Left lung (tissue), 10 donors: ENCODE data around the gene SLC41A3. TPM values are rescaled to one million over a fixed set of nuclear protein-coding genes. Genes with fewer than 3 reads are reported as not detected.
"Not testable (repeated sequence)": the region's sequence is repeated elsewhere in the genome, so short reads cannot be mapped to it uniquely, and the experiment has no call there.

ENCODE experiments used
- ATAC-seq: fragments of 200-7000 bp; cut with Tn5 transposase; one replicate; pipeline ENCODE4 v1.9.1; 2020; ENCODE audit warnings: moderate library complexity
- DNase-seq, 4 donors: peaks; one replicate each; pipeline ENCODE4 v3.0.0-alpha.2; 2013 to 2020
- H3K27ac ChIP-seq, 2 donors: fragments of 200-600 bp; sonication (generic) in 1 of 2; one replicate each; pipeline versions ENCODE4 v1.5.0 to v1.8.0; 2020 to 2021
- H3K27me3 ChIP-seq, 2 donors: fragments of 200-600 bp; sonication (generic) in 1 of 2; one replicate each; pipeline versions ENCODE4 v1.5.0 to v1.8.0; 2020 to 2021
- H3K36me3 ChIP-seq, 2 donors: fragments of 200-600 bp; sonication (generic) in 1 of 2; one replicate each; pipeline versions ENCODE4 v1.5.0 to v1.8.0; 2020 to 2021
- H3K4me1 ChIP-seq, 2 donors: fragments of 200-600 bp; one replicate each; pipeline ENCODE4 v1.8.0; 2021
- H3K4me3 ChIP-seq, 2 donors: fragments of 200-600 bp; sonication (generic) in 1 of 2; one replicate each; pipeline versions ENCODE4 v1.5.0 to v1.8.0; 2020 to 2021; ENCODE audit warnings: mild to moderate bottlenecking in 1 of 2
- H3K9me3 ChIP-seq, 2 donors: fragments of 200-600 bp; sonication (generic) in 1 of 2; one replicate each; pipeline versions ENCODE4 v1.5.0 to v1.8.0; 2020 to 2021
- CTCF ChIP-seq, 2 donors: fragments of 200-600 bp; sonication (generic) in 1 of 2; IDR thresholded peaks; one replicate each; pipeline versions ENCODE4 v1.5.0 to v1.8.0; 2021; ENCODE audit warnings: antibody characterized with exemption in 2 of 2
- intact Hi-C, 2 donors: fragments of 100-400 bp; cut with DNase I; formaldehyde crosslinking; loops; one replicate each; pipeline versions ENCODE4 v1.11.2 to v1.14.2; 2022
- polyA plus RNA-seq, 6 donors: library from polyadenylated mRNA; unstranded; fragments of 120-200 nt; gene quantifications; one replicate each; pipeline ENCODE4 v1.2.1, GENCODE V29; 2013; ENCODE audit not compliant: insufficient read length in 6 of 6
- total RNA-seq, 2 donors: library from RNA; stranded (reverse); fragmentation: NEBNext Ultra II Directional; extraction: Animal tissue kit (Norgen Biotek cat#: 25700); gene quantifications; one replicate each; pipeline ENCODE4 v1.2.1, GENCODE V29; 2021
- donor health status: DM: no; HTN: yes; CAD: no.
- donor health status: DM: no; HTN: no; CAD: no.

Gene SLC41A3
- total and polyA plus RNA-seq, 8 donors: 35.1 to 69.5 (median 59.0) TPM

- DNase-seq: no peak
- no peaks in the 10 kb centered on the region for H3K4me1 ChIP-seq
- no peak overlapping the region for H3K4me3 ChIP-seq
- H3K27me3 ChIP-seq: peaks cover 18 to 53% of the 10 kb centered on the region in 2 donors
- intact Hi-C loops: no loop called here
- H3K36me3 ChIP-seq: no peaks in the 10 kb centered on the region
- no peaks in the 10 kb centered on the region for H3K9me3 ChIP-seq
- no peak for ATAC-seq
- TF ChIP-seq CTCF (IDR thresholded peaks at IDR 0.05): no peak
- no peak overlapping the region for H3K27ac ChIP-seq
Observed at GRCh38 chr3:125967156-125967555, 116.8 kb downstream of the SLC41A3 start.

GRCh38 chr3:125965505-125965904 lies 118.4 kb downstream of the SLC41A3 start:
- Histone ChIP-seq H3K36me3 (no peaks in the 10 kb centered on the region), H3K9me3 (no peaks in the 10 kb centered on the region), H3K4me3 (no peak overlapping the region), H3K27ac (no peak overlapping the region), H3K27me3 (peaks cover 5 to 46% of the 10 kb centered on the region in 2 donors), H3K4me1 (no peaks in the 10 kb centered on the region)
- ATAC-seq: no peak
- DNase-seq: no peak
- no peak for TF ChIP-seq CTCF (IDR thresholded peaks at IDR 0.05)
- intact Hi-C loops: no loop called here

- intact Hi-C loops, ATAC-seq, H3K36me3 ChIP-seq, H3K9me3 ChIP-seq, H3K4me3 ChIP-seq, H3K4me1 ChIP-seq, DNase-seq, H3K27ac ChIP-seq: not testable (repeated sequence)
- H3K27me3 ChIP-seq: peaks cover 0 to 54% of the 10 kb centered on the region in 2 donors
Observed at GRCh38 chr3:125963834-125964233, 120.1 kb downstream of the SLC41A3 start.

GRCh38 chr3:125961289-125961589 lies 122.7 kb downstream of the SLC41A3 start:
- DNase-seq: peak in 1 of 4 donors; percentile 55
- H3K9me3 ChIP-seq: no peaks in the 10 kb centered on the region
- no peak for ATAC-seq
- intact Hi-C loops: no loop called here
- H3K27ac ChIP-seq: no peak overlapping the region
- peaks cover 0 to 63% of the 10 kb centered on the region in 2 donors for H3K27me3 ChIP-seq
- no peak for TF ChIP-seq CTCF (IDR thresholded peaks at IDR 0.05)
- no peak overlapping the region for H3K4me3 ChIP-seq
- H3K4me1 ChIP-seq: no peaks in the 10 kb centered on the region
- H3K36me3 ChIP-seq: no peaks in the 10 kb centered on the region

- no peaks in the 10 kb centered on the region for H3K9me3 ChIP-seq
- H3K36me3 ChIP-seq: no peaks in the 10 kb centered on the region
- H3K27me3 ChIP-seq: peaks cover 0 to 69% of the 10 kb centered on the region in 2 donors
- no peak overlapping the region for H3K4me3 ChIP-seq
- intact Hi-C loops: no loop called here
- H3K27ac ChIP-seq: no peak overlapping the region
- no peaks in the 10 kb centered on the region for H3K4me1 ChIP-seq
- peak in 1 of 4 donors; percentile 34 for DNase-seq
- TF ChIP-seq CTCF (IDR thresholded peaks at IDR 0.05): no peak
- ATAC-seq: no peak
Observed at GRCh38 chr3:125960456-125961288, 123.3 kb downstream of the SLC41A3 start.

GRCh38 chr3:125960066-125960424 lies 123.9 kb downstream of the SLC41A3 start:
- intact Hi-C loops: no loop called here
- peaks cover 0 to 75% of the 10 kb centered on the region in 2 donors for H3K27me3 ChIP-seq

More at GRCh38 chr3:125960066-125960424, 123.9 kb downstream of the SLC41A3 start:
- H3K4me1 ChIP-seq: no peaks in the 10 kb centered on the region
- DNase-seq (peak in 1 of 4 donors; percentile 47), ATAC-seq (no peak)
- no peaks in the 10 kb centered on the region for H3K9me3 ChIP-seq
- no peak overlapping the region for H3K27ac ChIP-seq
- no peak overlapping the region for H3K4me3 ChIP-seq
- no peak for TF ChIP-seq CTCF (IDR thresholded peaks at IDR 0.05)
- H3K36me3 ChIP-seq: no peaks in the 10 kb centered on the region
